Caco-2 (cell line): ENCODE measurements around the gene JPH2. TPM values are rescaled to one million over a fixed set of nuclear protein-coding genes. Genes with fewer than 3 reads are reported as not detected.

Source experiments
- BruUV-seq: library from RNA; stranded (reverse); fragments of 400-500 nt; replicated peaks from 2 replicates; lab custom pipeline; 2021; lab: Mats Ljungman, UMichigan
- CTCF ChIA-PET: fragments of 300-600 bp; sonication (Branson Sonifier 250); formaldehyde crosslinking; loops from one replicate; lab custom pipeline; 2022; ENCODE audit warnings: antibody characterized with exemption; lab: Charles Lee
- POLR2A ChIA-PET: fragments of 300-600 bp; sonication (Branson Sonifier 250); formaldehyde crosslinking; loops from one replicate; lab custom pipeline; 2022; ENCODE audit warnings: antibody characterized with exemption; lab: Charles Lee
- DNase-seq, 2 experiments: peaks; one replicate each; pipeline versions ENCODE4 v3.0.0 to v3.0.0-alpha.2; 2020 to 2022
- H3K27me3 ChIP-seq: replicated peaks from 2 replicates; pipeline ENCODE4 v1.6.0; 2011; ENCODE audit warnings: low read length; ENCODE audit not compliant: control insufficient read depth, insufficient read depth
- H3K36me3 ChIP-seq: 2 replicates; pipeline ENCODE4 v1.5.1; 2011; ENCODE audit warnings: low read length; ENCODE audit not compliant: control insufficient read depth, insufficient read depth
- H3K4me1 ChIP-seq: fragments of 250-450 bp; sonication (Bioruptor Pico); 2 replicates; pipeline ENCODE4 v1.5.1; 2020; ENCODE audit warnings: mild to moderate bottlenecking
- H3K4me3 ChIP-seq: 2 replicates; pipeline ENCODE4 v1.5.1; 2011; ENCODE audit warnings: low read depth, mild to moderate bottlenecking, control low read depth, low read length
- H3K9me3 ChIP-seq: fragments of 250-450 bp; sonication (Bioruptor Pico); 2 replicates; pipeline ENCODE4 v1.5.1; 2020; ENCODE audit warnings: mild to moderate bottlenecking, moderate library complexity
- H3K27ac Mint-ChIP-seq: one replicate; pipeline ENCODE4 v1.8.0; 2022; ENCODE audit warnings: mixed read lengths; ENCODE audit not compliant: unreplicated experiment
- H3K27me3 Mint-ChIP-seq: one replicate; pipeline ENCODE4 v1.8.0; 2022; ENCODE audit warnings: mixed read lengths; ENCODE audit not compliant: insufficient read depth, unreplicated experiment
- H3K36me3 Mint-ChIP-seq: one replicate; pipeline ENCODE4 v1.8.0; 2022; ENCODE audit warnings: mild to moderate bottlenecking, mixed read lengths; ENCODE audit not compliant: insufficient read depth, unreplicated experiment
- H3K4me1 Mint-ChIP-seq: one replicate; pipeline ENCODE4 v1.8.0; 2022; ENCODE audit warnings: low read depth, mixed read lengths; ENCODE audit not compliant: unreplicated experiment
- H3K4me3 Mint-ChIP-seq: one replicate; pipeline ENCODE4 v1.8.0; 2022; ENCODE audit warnings: mild to moderate bottlenecking, moderate library complexity, mixed read lengths; ENCODE audit not compliant: unreplicated experiment
- H3K9me3 Mint-ChIP-seq: one replicate; pipeline ENCODE4 v1.8.0; 2022; ENCODE audit warnings: mixed read lengths; ENCODE audit not compliant: unreplicated experiment
- CTCF ChIP-seq, 2 experiments: fragments of 200-600 bp in 1 of 2; IDR thresholded peaks; 1 replicate in 1 of 2; 2 replicates in 1 of 2; pipeline versions ENCODE4 v1.5.1 to v1.8.0; 2011 to 2022; ENCODE audit warnings: antibody characterized with exemption in 1 of 2, control low read depth in 1 of 2, inconsistent platforms in 1 of 2, low read depth in 1 of 2, low read length in 1 of 2, mild to moderate bottlenecking in 1 of 2, moderate library complexity in 1 of 2; ENCODE audit not compliant: insufficient read depth in 1 of 2, severe bottlenecking in 1 of 2, unreplicated experiment in 1 of 2
- intact Hi-C: fragments of 100-400 bp; cut with micrococcal nuclease; formaldehyde crosslinking; loops from one replicate; pipeline ENCODE4 v1.10.0; 2022; ENCODE audit not compliant: unreplicated experiment
- total RNA-seq: library from RNA; stranded (reverse); gene quantifications from 2 replicates; pipeline ENCODE4 v1.2.3, GENCODE V29; 2022

Gene JPH2
- total RNA-seq, 1 experiment from 2014 or later, result 10.5 TPM

GRCh38 chr20:44185574-44185973, 1.4 kb downstream of the JPH2 start:
- Mint-ChIP-seq H3K4me1 (peaks cover 35% of the 10 kb centered on the region), H3K27ac (no peak overlapping the region), H3K9me3 (no peaks in the 10 kb centered on the region), H3K27me3 (no peaks in the 10 kb centered on the region), H3K36me3 (no peaks in the 10 kb centered on the region), H3K4me3 (peak overlapping the region; percentile 74)
- POLR2A ChIA-PET, result no interaction called here
- intact Hi-C loops, result no loop called here
- H3K36me3 ChIP-seq, result no peaks in the 10 kb centered on the region
- TF ChIP-seq CTCF (IDR thresholded peaks at IDR 0.05; ENCODE audit: insufficient read depth in 1 of 2, low read depth in 1 of 2, low read length in 1 of 2, severe bottlenecking in 1 of 2, unreplicated experiment in 1 of 2), result no peak
- CTCF ChIA-PET, result interaction anchor here (0.7 to 3.6 kb wide), 2 partner anchors 57 to 69 kb away, joined by 3 to 14 read pairs; no protein-coding TSS in a partner anchor
- DNase-seq, result peak in 1 of 2 experiments; percentile 26
- no peaks in the 10 kb centered on the region for H3K9me3 ChIP-seq
- TSS peak; percentile 19 for BruUV-seq
- no peak overlapping the region for H3K4me3 ChIP-seq
- H3K27me3 ChIP-seq, result no peaks in the 10 kb centered on the region
- H3K4me1 ChIP-seq, result peaks cover 61% of the 10 kb centered on the region

GRCh38 chr20:44183282-44183681, 3.7 kb downstream of the JPH2 start:
- ChIA-PET POLR2A (no interaction called here), CTCF (interaction anchor here (3.6 kb wide), 1 partner anchor 67 kb away, joined by 14 read pairs; no protein-coding TSS in a partner anchor)
- H3K36me3 Mint-ChIP-seq, result no peaks in the 10 kb centered on the region
- H3K27me3 Mint-ChIP-seq, result no peaks in the 10 kb centered on the region
- H3K9me3 Mint-ChIP-seq, result no peaks in the 10 kb centered on the region
- H3K4me3 Mint-ChIP-seq, result no peak overlapping the region
- Histone ChIP-seq H3K27me3 (no peaks in the 10 kb centered on the region), H3K9me3 (no peaks in the 10 kb centered on the region), H3K4me1 (peaks cover 64% of the 10 kb centered on the region), H3K4me3 (no peak overlapping the region), H3K36me3 (no peaks in the 10 kb centered on the region)
- no peak overlapping the region for H3K27ac Mint-ChIP-seq
- BruUV-seq, result no TSS peak
- intact Hi-C loops, result no loop called here
- peak in 1 of 2 experiments; percentile 44 for DNase-seq
- peaks cover 32% of the 10 kb centered on the region for H3K4me1 Mint-ChIP-seq
- TF ChIP-seq CTCF (IDR thresholded peaks at IDR 0.05; ENCODE audit: insufficient read depth in 1 of 2, low read depth in 1 of 2, low read length in 1 of 2, severe bottlenecking in 1 of 2, unreplicated experiment in 1 of 2), result no peak

GRCh38 chr20:44182863-44183262, 4.1 kb downstream of the JPH2 start:
- no peak overlapping the region for H3K4me3 ChIP-seq
- Mint-ChIP-seq H3K27me3 (no peaks in the 10 kb centered on the region), H3K36me3 (no peaks in the 10 kb centered on the region), H3K27ac (peak overlapping the region; percentile 2), H3K9me3 (no peaks in the 10 kb centered on the region), H3K4me1 (peaks cover 28% of the 10 kb centered on the region), H3K4me3 (peak overlapping the region; percentile 5)
- DNase-seq, result peak in 1 of 2 experiments; percentile 23
- intact Hi-C loops, result no loop called here
- ChIA-PET POLR2A (no interaction called here), CTCF (interaction anchor here (0.5 to 5.2 kb wide), 3 partner anchors 66 to 324 kb away, joined by 6 to 25 read pairs (median 14); no protein-coding TSS in a partner anchor)
- H3K36me3 ChIP-seq, result no peaks in the 10 kb centered on the region
- no peaks in the 10 kb centered on the region for H3K9me3 ChIP-seq
- no peaks in the 10 kb centered on the region for H3K27me3 ChIP-seq
- TF ChIP-seq CTCF (IDR thresholded peaks at IDR 0.05; ENCODE audit: insufficient read depth in 1 of 2, low read depth in 1 of 2, low read length in 1 of 2, severe bottlenecking in 1 of 2, unreplicated experiment in 1 of 2), result no peak
- peaks cover 60% of the 10 kb centered on the region for H3K4me1 ChIP-seq
- BruUV-seq, result no TSS peak
